Measurements from ENCODE around the gene VAV1.

VAV1 gene

GRCh38 chr19:6803036-6803404 lies 30.5 kb downstream of the VAV1 start:
- H3K4me3 ChIP-seq (ENCODE audit: low read length): no peak overlapping the region
- no peak for TF ChIP-seq CTCF (conservative IDR thresholded peaks at IDR 0.05; ENCODE audit: low read depth, low read length)
- DNase-seq (ENCODE audit: low read depth): no peak

- no peak for TF ChIP-seq CTCF (conservative IDR thresholded peaks at IDR 0.05; ENCODE audit: low read depth, low read length)
- DNase-seq (ENCODE audit: low read depth): no peak
- no peak overlapping the region for H3K4me3 ChIP-seq (ENCODE audit: low read length)
These were observed 34.0 kb downstream of the VAV1 start for GRCh38 chr19:6806488-6806887.

- no peak for TF ChIP-seq CTCF (conservative IDR thresholded peaks at IDR 0.05; ENCODE audit: low read depth, low read length)
- no peak for DNase-seq (ENCODE audit: low read depth)
- no peak overlapping the region for H3K4me3 ChIP-seq (ENCODE audit: low read length)
These were observed 34.8 kb downstream of the VAV1 start for GRCh38 chr19:6807291-6807690.

- H3K4me3 ChIP-seq (ENCODE audit: low read length): no peak overlapping the region
- no peak for DNase-seq (ENCODE audit: low read depth)
- no peak for TF ChIP-seq CTCF (conservative IDR thresholded peaks at IDR 0.05; ENCODE audit: low read depth, low read length)
These were observed 36.0 kb downstream of the VAV1 start for GRCh38 chr19:6808494-6808893.

- TF ChIP-seq CTCF (conservative IDR thresholded peaks at IDR 0.05; ENCODE audit: low read depth, low read length): no peak
- H3K4me3 ChIP-seq (ENCODE audit: low read length): no peak overlapping the region
- no peak for DNase-seq (ENCODE audit: low read depth)
These were observed 36.8 kb downstream of the VAV1 start for GRCh38 chr19:6809262-6809661.

- no peak for DNase-seq (ENCODE audit: low read depth)
- no peak for TF ChIP-seq CTCF (conservative IDR thresholded peaks at IDR 0.05; ENCODE audit: low read depth, low read length)
- H3K4me3 ChIP-seq (ENCODE audit: low read length): no peak overlapping the region
These were observed 38.9 kb downstream of the VAV1 start for GRCh38 chr19:6811378-6811777.

GRCh38 chr19:6811906-6812305 lies 39.4 kb downstream of the VAV1 start:
- no peak for DNase-seq (ENCODE audit: low read depth)
- H3K4me3 ChIP-seq (ENCODE audit: low read length): no peak overlapping the region
- no peak for TF ChIP-seq CTCF (conservative IDR thresholded peaks at IDR 0.05; ENCODE audit: low read depth, low read length)
